SJCRH30 (cell line): ENCODE results near the gene OR5AR1. TPM values are rescaled to one million over a fixed set of nuclear protein-coding genes. Genes with fewer than 3 reads are reported as not detected.

Experiments used
- DNase-seq, 2 experiments: peaks; one replicate each; pipeline ENCODE4 v3.0.0-alpha.2; 2015 to 2020
- H3K27ac ChIP-seq: fragments of 250-450 bp; sonication (Bioruptor Pico); 2 replicates; pipeline ENCODE4 v1.5.1; 2020; ENCODE audit warnings: mild to moderate bottlenecking, moderate library complexity
- H3K27me3 ChIP-seq: fragments of 250-450 bp; sonication (Bioruptor Pico); 2 replicates; pipeline ENCODE4 v1.5.1; 2020; ENCODE audit warnings: mild to moderate bottlenecking, moderate library complexity
- H3K36me3 ChIP-seq: fragments of 250-450 bp; sonication (Bioruptor Pico); 2 replicates; pipeline ENCODE4 v1.5.1; 2020; ENCODE audit warnings: mild to moderate bottlenecking, moderate library complexity
- H3K4me1 ChIP-seq: fragments of 250-450 bp; sonication (Bioruptor Pico); 2 replicates; pipeline ENCODE4 v1.5.1; 2020; ENCODE audit warnings: mild to moderate bottlenecking, moderate library complexity
- H3K4me3 ChIP-seq: fragments of 250-450 bp; sonication (Bioruptor Pico); 2 replicates; pipeline ENCODE4 v1.5.1; 2020; ENCODE audit warnings: mild to moderate bottlenecking, moderate library complexity
- H3K9me3 ChIP-seq: fragments of 250-450 bp; sonication (Bioruptor Pico); replicated peaks from 2 replicates; pipeline ENCODE4 v1.5.1; 2020; ENCODE audit warnings: mild to moderate bottlenecking, moderate library complexity
- total RNA-seq: library from RNA; depleted of rRNA; stranded (reverse); fragments of >200 nt; shearing (Covaris generic); gene quantifications from 2 replicates; pipeline ENCODE4 v1.2.3, GENCODE V29; 2014; rRNA removed

The OR5AR1 gene
- total RNA-seq, 1 experiment from 2014 or later = not detected

- H3K4me3 ChIP-seq = no peak overlapping the region
- no peak for DNase-seq
- H3K27me3 ChIP-seq = peaks cover 1% of the 10 kb centered on the region; the same call in 1 of the 2 replicates
- no peaks in the 10 kb centered on the region for H3K9me3 ChIP-seq
- no peaks in the 10 kb centered on the region for H3K36me3 ChIP-seq
- H3K4me1 ChIP-seq = no peaks in the 10 kb centered on the region
- no peak overlapping the region for H3K27ac ChIP-seq
These were observed 42.4 kb downstream of the OR5AR1 start for GRCh38 chr11:56705784-56706396.

GRCh38 chr11:56706486-56706885 is 43.0 kb downstream of the OR5AR1 start:
- no peaks in the 10 kb centered on the region for H3K4me1 ChIP-seq
- no peak overlapping the region for H3K27ac ChIP-seq
- no peak overlapping the region for H3K4me3 ChIP-seq
- H3K9me3 ChIP-seq = no peaks in the 10 kb centered on the region
- no peaks in the 10 kb centered on the region for H3K36me3 ChIP-seq
- H3K27me3 ChIP-seq = no peaks in the 10 kb centered on the region
- no peak for DNase-seq

GRCh38 chr11:56714206-56714605 is 50.7 kb downstream of the OR5AR1 start:
- H3K36me3 ChIP-seq = no peaks in the 10 kb centered on the region
- H3K27ac ChIP-seq = no peak overlapping the region
- H3K27me3 ChIP-seq = no peaks in the 10 kb centered on the region
- no peak overlapping the region for H3K4me3 ChIP-seq
- H3K9me3 ChIP-seq = no peaks in the 10 kb centered on the region
- no peaks in the 10 kb centered on the region for H3K4me1 ChIP-seq
- DNase-seq = no peak

Other genes with a start within 250 kb of the OR5AR1 start
- not detected in 2 replicates for gene OR5M3, start 190.3 kb upstream of the OR5AR1 start, total RNA-seq
- gene OR5M8, start 172.3 kb upstream of the OR5AR1 start, total RNA-seq = not detected in 2 replicates
- gene OR5M11, start 120.4 kb upstream of the OR5AR1 start, total RNA-seq = not detected in 2 replicates
- gene OR5M10, start 86.0 kb upstream of the OR5AR1 start, total RNA-seq = not detected in 2 replicates
- not detected in 2 replicates for gene OR5M1, start 48.8 kb upstream of the OR5AR1 start, total RNA-seq
- gene OR5AP2, start 21.2 kb upstream of the OR5AR1 start, total RNA-seq = not detected in 2 replicates
- not detected in 2 replicates for gene OR9G1, start 35.4 kb downstream of the OR5AR1 start, total RNA-seq
- not detected in 2 replicates for gene OR9G4, start 85.0 kb downstream of the OR5AR1 start, total RNA-seq